Ureter (tissue), 1 donor: Measurements from ENCODE around the gene TBC1D22A. TPM values are rescaled to one million over a fixed set of nuclear protein-coding genes. Genes with fewer than 3 reads are reported as not detected.

Experiments used
- DNase-seq: peaks from one replicate; pipeline ENCODE4 v3.0.0-alpha.2; 2020; ENCODE audit warnings: low spot score
- total RNA-seq: library from RNA; stranded (reverse); gene quantifications from one replicate; pipeline ENCODE4 v1.2.4, GENCODE V29; 2023
- donor health status: DM: yes; HTN: yes; CAD: no.

Gene TBC1D22A
- total RNA-seq, 1 donor from 2014 or later = 32.6 TPM

DNA sequence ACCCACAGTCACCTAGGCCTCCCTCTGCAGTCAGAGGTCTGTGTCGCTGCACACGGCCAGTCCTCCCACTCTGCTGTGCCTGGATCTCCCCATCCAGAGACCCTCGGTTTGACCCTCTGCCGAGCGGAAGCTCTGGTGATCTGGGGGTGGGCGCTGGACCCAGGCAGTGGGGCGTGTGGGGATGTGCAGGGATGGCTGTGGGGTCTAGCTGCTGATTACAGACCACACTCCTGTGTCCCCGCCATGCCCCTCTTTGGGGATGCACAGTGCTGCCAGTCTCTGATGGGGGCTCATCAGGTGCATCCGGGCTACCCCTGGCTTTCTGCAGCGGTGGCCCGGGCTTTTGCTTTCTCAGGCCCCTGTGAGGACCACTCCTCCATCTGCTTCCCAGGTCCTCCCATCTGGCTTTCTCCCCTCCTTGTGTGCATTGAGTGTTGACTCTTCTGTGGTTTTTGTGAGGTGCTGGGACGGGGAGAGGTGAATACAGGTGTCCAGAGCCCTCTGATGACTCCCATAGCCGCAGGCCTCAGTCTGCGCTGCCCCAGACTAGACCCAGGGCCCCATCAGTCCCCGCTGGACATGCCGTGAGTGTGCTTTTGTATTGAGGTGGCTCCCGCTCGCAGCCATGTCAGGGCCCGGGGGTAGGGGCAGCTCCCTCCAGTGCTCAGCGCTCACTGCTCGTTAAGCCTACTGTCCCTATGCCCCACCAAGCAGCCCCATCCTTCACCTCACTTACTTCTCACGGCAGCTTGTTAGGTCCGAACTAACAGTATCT, 251.6 kb downstream of the TBC1D22A start:
- DNase-seq = no peak

DNA sequence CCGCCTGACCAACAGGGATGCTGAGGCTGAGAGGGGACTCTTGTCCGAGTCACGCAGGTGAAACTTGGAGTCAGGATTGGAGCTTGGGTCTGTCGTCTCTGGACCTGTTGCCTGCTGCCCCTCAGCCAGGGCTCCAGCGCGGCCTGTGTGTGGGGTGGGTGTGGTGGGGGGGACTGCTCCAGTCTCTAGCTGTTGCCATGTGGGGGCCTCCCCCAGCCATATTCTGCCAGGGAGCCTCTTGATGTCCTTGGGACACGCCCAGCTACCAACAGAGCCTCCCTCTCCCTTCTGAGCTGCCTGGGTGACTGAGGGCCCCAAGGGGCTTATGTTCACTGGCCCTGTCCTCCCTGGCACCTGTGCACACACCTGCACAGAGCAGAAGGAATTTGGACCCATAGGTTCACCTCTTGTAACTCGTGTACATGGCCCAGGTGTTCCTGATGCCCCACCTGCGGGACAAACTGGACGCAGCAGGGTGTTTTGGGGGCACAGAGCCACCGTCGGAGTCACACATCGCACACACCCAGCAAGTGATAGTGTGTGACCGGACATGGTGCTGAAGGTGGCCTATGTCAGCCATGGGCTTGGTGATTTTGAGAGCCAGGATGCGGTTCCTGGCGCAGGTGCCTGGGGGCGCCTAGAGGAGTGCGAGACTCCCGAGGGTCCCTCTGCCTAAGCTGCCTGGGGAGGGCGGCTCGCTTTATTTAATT, 252.3 kb downstream of the TBC1D22A start:
- DNase-seq = no peak

DNA sequence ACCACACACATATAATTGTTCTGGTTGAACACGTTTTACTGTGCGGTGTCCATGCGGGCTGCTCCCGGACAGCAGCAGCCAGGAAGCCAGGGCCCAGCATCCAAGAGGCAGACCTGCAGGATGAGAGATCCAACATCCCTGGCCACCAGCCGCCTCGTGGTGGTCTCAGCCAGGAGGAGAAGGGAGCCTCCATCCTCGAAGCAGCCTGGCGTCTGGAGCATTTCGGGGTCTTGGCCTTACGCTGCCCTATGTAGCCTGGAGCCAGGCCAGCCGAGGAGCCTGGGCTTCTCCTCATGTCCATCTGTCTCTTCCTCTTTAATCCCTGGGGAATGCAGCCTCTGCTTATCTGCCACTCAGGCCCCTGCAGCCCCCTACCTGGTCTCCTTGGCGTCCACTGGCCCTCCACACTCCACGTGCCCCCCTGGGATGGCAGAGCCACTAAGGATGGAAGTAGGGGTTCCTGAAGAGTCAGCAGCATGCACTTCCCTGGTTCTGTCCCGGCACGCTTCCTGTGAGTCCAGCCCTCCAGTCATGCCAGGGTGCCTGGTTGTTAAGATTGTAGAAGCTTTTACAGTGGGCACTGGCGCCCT, 253.2 kb downstream of the TBC1D22A start:
- DNase-seq = no peak

DNA sequence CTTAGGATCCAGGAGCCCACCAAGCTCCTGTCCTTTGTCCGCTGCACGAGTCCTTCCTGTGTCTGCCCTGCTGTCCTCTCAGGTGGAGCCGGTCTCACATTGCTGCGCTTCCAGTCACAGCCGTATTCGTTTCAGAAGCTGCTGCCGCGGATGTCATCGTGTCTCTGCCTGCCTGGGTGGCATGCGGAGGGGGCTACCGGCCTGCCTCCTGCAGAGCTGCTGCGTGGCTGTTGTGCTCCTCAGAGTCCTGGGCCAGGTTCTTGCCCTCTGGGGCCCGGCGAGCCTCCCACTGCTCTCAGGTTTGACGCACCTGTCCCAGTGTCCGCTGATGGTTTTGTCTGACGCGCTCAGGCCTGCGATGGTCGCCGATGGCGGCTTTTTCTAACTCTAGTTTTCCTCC, 254.2 kb downstream of the TBC1D22A start:
- no peak for DNase-seq

DNA sequence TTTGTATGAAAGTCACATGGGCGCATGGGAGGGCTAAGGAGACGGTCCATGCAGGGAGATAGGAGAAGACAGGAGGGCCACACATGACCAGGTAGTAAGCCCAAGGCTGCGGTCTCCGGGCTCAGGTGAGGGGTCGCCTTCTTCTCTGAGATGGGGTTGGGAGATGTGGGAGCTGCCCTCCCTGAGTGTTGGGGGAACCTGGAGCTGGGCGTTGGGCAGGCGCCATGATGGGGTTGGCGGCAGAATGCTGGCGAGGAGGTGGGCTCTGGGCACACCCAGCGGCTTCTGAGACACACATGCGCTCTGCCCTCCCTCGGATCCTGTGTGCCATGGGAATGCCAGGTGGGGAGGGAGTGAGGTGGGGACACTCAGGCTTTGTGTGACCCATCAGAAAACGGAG, 254.8 kb downstream of the TBC1D22A start:
- no peak for DNase-seq

DNA sequence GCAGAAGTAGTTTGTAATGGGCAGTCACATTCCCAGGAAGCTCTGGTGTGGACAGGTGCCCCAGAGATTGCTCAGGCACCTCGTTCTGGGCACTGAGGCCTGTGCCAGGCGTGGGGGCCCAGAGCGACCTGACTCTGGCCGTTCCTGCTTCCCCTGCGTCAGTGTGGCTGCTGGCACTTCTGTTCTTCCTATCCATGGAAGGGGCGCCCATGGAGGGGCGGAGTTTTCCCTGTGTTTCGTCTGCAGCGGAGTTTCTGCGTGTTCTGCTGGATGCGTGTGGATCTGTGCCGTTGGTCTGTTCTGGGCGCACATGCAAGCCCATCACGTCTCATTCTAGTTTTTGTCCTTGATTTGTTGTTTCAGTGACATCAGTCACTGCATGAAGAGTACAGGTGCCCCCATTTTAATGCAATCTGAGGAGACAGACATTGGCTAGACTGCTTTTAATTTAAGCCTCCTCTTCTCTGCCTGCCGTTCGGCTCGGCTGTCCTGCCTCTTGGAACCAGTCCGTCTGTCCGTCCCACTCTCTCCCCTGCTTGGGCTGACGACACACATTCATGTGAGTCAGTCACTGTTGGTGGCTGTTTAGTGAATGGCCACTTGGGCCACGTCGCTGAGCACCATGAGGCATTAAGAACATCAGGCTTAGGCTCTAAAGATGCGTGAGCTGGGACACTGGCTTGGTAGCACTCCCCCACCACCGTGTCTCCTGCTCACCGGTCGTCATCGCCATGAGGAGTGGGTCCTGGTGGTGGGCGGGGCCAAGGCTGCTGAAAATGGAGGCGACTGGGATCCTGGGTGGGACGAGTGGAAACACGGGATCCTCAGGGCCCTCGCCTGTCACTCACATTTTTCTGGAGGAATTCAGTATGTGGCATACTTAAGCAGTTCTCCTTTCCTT, 255.8 kb downstream of the TBC1D22A start:
- no peak for DNase-seq

DNA sequence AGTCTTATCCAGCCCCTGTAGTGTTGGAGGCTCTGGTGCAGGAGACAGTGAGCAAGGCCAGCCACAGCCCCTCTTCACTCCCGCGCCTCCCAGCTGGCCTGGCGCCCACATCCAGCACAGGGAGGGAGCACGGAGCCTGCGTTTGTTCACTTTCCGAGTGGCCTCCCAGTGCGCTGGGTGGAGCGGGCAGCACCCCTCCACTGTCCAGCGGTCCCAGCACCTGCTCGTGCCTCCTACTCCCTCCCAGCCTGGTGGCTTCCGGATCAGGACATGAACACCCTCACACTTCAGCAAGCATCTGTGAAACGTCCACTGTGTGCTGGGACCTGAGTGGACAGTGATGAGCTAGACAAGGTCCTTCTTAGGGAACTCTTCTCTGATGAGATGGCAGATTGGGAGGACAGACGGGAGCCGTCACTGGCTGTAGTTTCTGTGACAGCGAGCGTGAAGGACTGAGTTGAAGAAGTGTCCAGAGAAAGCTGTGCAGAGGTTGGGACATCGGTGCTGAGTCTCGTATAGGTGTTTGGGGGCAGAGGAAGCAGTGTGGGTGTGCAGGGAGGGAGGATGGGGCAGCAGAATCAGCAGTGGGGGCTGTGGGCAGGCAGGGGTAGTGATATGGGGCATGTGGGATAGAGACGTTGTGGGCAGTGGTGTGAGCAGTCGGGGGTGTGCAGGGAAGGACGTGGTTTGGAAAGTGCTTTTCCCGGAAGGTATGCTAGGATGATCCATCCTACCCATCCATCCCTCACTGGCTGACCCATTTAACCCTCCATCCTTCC, 256.8 kb downstream of the TBC1D22A start:
- no peak for DNase-seq

DNA sequence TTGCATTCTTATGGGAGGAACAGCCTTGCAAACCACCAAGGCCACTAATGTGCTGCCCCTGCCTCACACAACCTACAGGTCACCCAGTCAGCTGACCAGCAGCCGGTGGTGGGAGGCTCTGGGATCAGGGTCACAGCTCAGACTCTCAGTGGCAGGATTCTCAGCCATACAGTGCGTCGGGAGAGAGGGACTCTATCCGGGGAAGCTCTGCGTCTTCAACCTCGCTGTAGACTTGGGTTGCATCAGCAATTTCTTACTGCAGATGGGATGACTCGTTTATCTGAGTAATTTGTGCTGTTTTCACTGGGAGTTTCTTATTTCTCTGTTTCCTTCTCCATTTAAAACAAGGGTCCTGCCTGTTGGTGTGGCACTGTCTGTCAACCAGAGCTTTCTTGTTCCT, 257.7 kb downstream of the TBC1D22A start:
- no peak for DNase-seq

DNA sequence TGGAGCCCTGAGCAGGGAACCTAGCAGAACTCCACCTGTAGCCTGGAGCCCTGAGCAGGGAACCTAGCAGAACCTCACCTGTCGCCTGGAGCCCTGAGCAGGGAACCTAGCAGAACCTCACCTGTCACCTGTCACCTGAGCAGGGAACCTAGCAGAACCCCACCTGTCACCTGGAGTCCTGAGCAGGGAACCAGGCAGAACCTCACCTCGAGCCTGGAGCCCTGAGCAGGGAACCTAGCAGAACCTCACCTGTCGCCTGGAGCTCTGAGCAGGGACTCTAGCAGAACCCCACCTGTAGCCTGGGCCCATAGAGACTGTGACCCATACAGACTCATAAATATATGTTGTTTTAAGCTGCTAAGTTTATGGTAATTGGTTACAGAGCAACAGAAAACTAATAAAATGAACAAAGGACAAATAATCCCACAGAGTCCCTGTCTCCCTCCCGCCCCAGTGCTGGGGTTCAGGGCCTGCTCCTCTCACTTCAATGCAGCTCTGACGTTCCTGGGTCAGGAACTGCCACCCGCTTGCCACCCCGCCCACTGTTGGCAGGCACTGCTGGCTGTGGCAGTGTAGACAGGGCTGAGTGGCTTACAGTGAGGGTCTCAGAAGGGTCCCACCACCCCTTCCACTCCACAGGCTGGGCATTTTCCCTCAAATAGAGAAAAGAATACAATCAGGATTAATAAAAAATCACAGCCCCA, 259.1 kb downstream of the TBC1D22A start:
- no peak for DNase-seq

DNA sequence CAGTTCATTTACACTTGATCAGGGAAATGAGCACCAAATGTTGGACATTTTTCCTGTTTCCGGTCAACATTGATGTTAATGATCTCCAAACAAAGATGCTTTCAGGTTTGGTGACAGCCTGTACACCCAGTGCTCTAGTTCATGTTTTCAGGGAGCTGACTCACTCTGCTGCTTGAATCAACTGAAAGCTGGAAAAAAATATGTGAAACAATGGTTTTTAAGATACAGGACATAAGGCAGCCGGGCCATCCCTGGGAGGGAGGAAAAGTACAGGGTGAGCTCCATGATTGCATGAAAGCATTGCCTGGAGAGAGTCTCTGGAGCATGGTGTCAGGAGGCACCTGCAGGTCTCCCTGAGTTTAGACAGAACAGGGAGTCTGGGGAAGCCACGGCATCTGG, 259.6 kb downstream of the TBC1D22A start:
- no peak for DNase-seq

DNA sequence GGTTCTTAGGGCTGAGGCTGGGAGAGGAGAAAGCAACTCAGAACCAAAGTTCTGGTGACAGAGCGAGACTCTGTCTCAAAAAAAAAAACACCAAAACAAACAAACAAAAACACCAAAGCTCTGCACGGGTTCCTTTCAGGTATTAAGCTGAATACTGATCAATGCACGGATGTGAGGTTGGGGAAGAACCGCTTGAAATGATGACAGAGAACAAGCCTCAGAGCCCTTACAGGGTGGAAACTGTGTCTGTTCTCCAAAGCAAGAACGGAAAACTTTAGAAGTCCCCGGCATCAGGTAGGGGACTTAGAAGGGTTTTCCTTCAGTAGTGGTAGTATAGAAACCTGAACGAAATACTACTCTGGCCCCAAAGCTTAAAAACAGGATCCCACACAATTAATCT, 260.0 kb downstream of the TBC1D22A start:
- DNase-seq = no peak

DNA sequence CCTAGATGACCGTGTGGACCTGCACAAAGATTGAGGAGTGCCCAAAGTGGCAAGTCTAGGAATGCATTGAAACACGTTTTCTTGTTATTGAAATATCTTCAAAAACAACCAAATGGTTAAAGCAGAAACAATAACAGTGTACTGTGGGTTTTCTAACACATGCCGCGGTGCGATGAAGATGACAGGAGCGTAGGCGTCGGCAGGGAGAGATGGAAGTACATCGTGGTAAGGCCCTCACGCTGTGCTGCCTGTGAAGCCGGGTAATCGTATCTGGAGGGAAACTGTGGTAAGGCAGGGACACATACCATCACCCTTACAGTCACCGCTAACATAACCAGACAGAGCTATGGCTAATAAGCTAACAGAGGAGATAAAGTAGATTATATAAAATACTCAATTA, 261.4 kb downstream of the TBC1D22A start:
- DNase-seq = no peak

DNA sequence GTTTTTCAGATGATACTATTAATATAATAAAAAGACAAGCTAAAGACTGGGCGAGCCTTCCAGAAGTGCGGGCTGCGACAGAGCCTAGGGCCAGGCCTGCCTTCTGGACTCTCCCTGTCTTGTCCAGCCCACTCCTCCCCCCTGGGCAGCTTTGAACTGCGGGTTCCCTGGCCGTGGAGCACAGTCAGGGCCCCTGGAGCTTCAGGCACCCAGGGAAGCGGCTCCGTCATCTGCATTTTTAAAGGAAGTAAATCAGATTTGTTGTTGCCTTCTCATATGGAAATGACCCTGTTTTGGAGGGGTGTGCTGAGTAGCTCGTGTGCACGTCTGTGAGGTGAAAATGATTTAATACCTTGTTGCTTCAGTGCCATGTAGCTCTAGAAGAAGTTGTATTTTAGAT, 265.3 kb downstream of the TBC1D22A start:
- DNase-seq = no peak

DNA sequence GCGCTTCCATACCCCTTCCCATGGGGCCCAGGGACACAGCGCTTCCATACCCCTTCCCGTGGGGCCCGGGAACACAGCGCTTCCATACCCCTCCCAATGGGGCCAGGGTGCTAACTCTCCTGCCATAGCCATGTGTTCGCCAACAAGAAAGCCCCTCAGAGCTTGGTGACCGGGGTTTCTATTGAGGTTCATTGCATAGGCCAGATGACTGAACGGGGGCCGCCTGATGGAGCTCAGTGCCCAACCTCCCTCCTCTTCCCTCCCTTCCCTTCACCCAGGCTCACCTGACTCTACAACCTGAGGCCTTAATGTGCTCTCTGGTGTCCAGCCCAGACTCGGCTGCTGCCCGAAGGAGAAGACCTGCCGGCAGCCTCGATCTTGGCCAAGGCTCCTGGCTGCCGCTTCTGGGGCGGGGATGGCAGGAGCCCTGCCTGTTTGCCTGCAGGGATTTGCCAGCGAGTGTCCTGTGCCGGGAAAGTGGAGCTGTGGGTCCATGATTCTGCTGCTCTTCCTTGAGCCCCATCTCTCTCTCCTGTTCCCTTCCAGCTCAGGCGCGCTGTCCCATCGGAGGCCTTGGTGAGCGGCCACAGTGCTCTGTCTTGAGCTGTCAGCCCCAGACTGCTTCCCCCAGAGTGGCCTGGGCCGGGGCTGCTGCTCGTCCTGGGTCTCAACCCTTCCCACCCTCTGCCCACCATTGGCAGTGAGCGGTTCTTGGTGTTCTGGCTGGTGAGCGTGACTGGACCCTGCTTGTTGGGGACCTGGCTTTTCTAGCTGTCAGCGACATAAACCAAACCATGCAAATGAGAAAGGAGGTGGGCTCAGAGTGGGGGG, 267.0 kb downstream of the TBC1D22A start:
- DNase-seq = no peak

DNA sequence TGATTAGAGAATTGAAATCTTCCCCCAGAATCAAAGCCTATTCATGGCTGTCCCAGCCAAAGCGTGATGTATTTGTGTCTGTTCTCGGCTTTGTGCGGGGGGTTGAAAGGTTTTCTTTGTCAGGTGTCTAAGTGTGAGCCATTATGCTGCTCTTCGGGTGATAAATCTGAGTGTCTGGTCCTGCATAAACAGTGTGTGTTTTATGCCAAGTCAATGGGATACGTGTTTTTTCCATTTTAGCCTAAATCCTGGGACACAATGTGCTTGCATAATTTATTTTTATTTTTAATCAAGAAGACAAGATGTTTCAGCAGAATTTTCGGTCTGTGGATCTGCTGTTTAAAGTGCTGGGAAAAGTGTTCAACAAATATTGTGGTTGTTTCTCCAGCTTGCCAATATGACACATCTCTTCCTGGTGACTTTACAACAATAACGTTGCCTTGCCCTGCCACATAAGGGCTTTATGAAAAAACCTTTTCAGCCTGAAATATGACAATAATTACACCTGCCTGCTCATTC, 267.8 kb downstream of the TBC1D22A start:
- no peak for DNase-seq

DNA sequence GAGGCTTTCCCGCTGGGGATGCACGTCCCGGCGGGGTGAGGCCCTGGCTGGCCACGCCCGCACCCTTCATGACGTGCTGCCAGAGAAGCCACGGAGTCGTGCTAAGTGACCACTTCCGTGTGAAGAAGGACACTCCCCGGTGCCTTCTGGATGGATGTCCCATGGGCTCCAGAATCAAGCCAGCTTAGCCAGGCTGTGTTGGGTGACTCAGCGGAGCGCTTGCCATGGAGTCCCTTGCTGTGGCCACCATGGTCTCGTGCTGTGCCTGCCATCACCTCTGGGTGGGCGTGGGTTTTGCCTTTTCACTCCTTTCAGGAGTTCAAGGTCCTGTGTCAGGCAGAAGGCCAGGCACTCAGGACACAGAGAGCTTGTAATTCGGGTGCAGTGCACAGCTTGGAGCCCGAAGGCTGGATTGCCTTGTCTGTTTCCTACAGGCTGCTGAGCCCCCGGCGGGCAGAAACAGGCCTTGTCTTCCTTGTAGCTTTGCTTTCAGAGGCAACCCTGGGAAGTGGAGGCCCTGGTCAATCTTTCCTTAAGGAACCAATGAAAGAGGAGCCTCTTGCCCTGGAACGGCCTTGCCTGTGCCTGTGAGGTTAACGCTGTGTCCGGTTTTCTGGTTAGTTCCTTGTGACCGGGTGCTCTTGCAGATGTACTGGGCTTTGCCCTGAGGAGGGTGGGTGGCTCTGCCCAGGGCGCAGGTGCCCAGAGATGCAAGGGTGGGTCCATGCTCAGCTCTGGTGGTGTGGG, 268.6 kb downstream of the TBC1D22A start:
- no peak for DNase-seq

DNA sequence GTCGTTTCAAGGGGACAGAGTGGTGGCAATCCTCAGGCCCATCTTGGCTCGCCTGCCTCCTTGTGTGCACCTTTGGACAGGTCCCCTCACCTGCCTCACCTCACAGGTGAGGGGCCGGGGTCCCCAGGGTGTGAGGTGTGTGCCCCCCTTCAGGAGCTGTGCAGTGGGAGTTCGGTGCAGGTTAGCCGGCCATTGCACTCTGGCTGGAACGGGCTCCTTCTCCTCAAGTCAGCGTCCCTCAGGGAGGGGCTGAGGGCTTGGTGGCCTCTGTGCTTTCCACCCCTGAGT, 269.1 kb downstream of the TBC1D22A start:
- no peak for DNase-seq

DNA sequence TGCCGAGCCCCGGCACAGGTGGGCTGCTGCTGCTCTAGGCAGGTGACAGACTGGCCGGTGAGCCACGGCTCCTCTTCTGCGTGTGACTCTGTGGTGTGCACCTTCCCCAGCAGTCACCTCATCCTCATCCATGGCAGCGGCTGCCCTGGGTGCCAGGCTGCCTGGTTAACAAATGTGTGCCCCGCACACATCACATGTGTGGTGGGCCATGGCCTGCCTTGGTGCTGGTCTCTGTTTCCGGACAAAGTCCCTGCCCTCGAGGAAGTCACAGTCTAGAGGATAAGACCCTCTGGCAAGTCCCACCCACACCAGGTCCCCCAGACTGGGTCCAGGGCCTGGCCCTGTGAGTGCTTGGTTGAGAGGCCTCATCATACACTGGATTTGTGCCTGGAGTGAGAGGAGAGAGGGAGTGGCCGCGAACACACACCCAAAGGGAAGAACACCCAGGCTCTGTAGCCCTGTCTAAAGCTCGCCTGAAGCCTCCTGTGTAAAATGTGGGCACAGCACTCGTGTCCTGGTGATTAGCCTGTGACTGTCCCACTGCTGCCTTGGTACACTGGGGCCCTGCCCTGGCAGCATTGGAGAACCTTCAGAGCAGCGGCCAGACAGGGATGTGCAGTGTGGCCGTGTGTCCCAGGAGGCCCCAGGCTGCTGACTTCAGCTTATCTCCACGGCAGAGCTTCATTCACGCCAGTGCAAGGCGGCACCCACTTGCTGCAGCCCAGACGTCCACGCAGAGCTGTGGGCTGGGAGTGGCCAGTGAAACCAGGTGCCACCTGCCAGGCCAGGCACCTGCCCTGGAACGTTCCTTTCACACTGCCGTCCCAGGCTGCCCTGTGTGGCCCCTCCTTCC, 269.9 kb downstream of the TBC1D22A start:
- no peak for DNase-seq
